ENCODE results near the gene NFYA. TPM values are rescaled to one million over a fixed set of nuclear protein-coding genes. Genes with fewer than 3 reads are reported as not detected.

The NFYA gene
- total RNA-seq, 1 experiment from 2014 or later: 34.7 TPM

- Mint-ChIP-seq H3K27ac (no peak overlapping the region), H3K36me3 (no peaks in the 10 kb centered on the region), H3K9me3 (no peaks in the 10 kb centered on the region), H3K4me1 (peaks cover 14% of the 10 kb centered on the region), H3K4me3 (no peak overlapping the region), H3K27me3 (ENCODE audit: low read depth) (no peaks in the 10 kb centered on the region)
- TF ChIP-seq ZNF396 (CRISPR knock-in tag; IDR thresholded peaks at IDR 0.05; ENCODE audit: borderline replicate concordance) (no peak), NFE2L1 (CRISPR knock-in tag; IDR thresholded peaks at IDR 0.05) (no peak), IRF2 (CRISPR knock-in tag; IDR thresholded peaks at IDR 0.05; ENCODE audit: borderline replicate concordance, low read depth) (no peak), FOXP4 (CRISPR knock-in tag; IDR thresholded peaks at IDR 0.05) (no peak), TEAD1 (CRISPR knock-in tag; IDR thresholded peaks at IDR 0.05) (no peak), STAT6 (CRISPR knock-in tag; conservative IDR thresholded peaks at IDR 0.05; ENCODE audit: low read depth) (no peak), CBFB (CRISPR knock-in tag; IDR thresholded peaks at IDR 0.05; ENCODE audit: low read depth) (no peak), SMAD4 (CRISPR knock-in tag; IDR thresholded peaks at IDR 0.05) (no peak), HMGA2 (CRISPR knock-in tag; IDR thresholded peaks at IDR 0.05) (no peak)
- TF ChIP-seq, protein P1, sequence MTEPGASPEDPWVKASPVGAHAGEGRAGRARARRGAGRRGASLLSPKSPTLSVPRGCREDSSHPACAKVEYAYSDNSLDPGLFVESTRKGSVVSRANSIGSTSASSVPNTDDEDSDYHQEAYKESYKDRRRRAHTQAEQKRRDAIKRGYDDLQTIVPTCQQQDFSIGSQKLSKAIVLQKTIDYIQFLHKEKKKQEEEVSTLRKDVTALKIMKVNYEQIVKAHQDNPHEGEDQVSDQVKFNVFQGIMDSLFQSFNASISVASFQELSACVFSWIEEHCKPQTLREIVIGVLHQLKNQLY (CRISPR knock-in tag; IDR thresholded peaks at IDR 0.05): no peak
- TF ChIP-seq, protein P2, sequence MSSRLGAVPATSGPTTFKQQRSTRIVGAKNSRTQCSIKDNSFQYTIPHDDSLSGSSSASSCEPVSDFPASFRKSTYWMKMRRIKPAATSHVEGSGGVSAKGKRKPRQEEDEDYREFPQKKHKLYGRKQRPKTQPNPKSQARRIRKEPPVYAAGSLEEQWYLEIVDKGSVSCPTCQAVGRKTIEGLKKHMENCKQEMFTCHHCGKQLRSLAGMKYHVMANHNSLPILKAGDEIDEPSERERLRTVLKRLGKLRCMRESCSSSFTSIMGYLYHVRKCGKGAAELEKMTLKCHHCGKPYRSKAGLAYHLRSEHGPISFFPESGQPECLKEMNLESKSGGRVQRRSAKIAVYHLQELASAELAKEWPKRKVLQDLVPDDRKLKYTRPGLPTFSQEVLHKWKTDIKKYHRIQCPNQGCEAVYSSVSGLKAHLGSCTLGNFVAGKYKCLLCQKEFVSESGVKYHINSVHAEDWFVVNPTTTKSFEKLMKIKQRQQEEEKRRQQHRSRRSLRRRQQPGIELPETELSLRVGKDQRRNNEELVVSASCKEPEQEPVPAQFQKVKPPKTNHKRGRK (CRISPR knock-in tag; IDR thresholded peaks at IDR 0.05; ENCODE audit: borderline replicate concordance): no peak
- TF ChIP-seq, protein P3, sequence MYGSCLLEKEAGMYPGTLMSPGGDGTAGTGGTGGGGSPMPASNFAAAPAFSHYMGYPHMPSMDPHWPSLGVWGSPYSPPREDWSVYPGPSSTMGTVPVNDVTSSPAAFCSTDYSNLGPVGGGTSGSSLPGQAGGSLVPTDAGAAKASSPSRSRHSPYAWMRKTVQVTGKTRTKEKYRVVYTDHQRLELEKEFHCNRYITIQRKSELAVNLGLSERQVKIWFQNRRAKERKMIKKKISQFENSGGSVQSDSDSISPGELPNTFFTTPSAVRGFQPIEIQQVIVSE (CRISPR knock-in tag; IDR thresholded peaks at IDR 0.05; ENCODE audit: borderline replicate concordance): no peak
- TF ChIP-seq, protein P4, sequence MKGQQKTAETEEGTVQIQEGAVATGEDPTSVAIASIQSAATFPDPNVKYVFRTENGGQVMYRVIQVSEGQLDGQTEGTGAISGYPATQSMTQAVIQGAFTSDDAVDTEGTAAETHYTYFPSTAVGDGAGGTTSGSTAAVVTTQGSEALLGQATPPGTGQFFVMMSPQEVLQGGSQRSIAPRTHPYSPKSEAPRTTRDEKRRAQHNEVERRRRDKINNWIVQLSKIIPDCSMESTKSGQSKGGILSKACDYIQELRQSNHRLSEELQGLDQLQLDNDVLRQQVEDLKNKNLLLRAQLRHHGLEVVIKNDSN (CRISPR knock-in tag; IDR thresholded peaks at IDR 0.05): no peak
- TF ChIP-seq, protein P5, sequence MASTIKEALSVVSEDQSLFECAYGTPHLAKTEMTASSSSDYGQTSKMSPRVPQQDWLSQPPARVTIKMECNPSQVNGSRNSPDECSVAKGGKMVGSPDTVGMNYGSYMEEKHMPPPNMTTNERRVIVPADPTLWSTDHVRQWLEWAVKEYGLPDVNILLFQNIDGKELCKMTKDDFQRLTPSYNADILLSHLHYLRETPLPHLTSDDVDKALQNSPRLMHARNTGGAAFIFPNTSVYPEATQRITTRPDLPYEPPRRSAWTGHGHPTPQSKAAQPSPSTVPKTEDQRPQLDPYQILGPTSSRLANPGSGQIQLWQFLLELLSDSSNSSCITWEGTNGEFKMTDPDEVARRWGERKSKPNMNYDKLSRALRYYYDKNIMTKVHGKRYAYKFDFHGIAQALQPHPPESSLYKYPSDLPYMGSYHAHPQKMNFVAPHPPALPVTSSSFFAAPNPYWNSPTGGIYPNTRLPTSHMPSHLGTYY (CRISPR knock-in tag; IDR thresholded peaks at IDR 0.05): no peak
- POLR2A ChIA-PET: no interaction called here
- CTCF ChIA-PET: interaction anchor here (1.1 to 2.3 kb wide), 2 partner anchors 19 to 151 kb away, joined by 3 to 8 read pairs; no protein-coding TSS in a partner anchor
- ATAC-seq (no peak), DNase-seq (ENCODE audit: low spot score) (no peak)
Observed at GRCh38 chr6:41047306-41047705, 25.5 kb upstream of the NFYA start.

Measured in WTC11 (cell line).